ENCODE measurements around the gene COL25A1.

GRCh38 chr4:109256818-109257217, 45.6 kb downstream of the COL25A1 start:
- no peak for TF ChIP-seq YY1 (IDR thresholded peaks at IDR 0.05; ENCODE audit: insufficient read depth, insufficient read length)
- TF ChIP-seq SUZ12 (IDR thresholded peaks at IDR 0.05; ENCODE audit: extremely low read depth, insufficient read depth, insufficient read length), result no peak
- TF ChIP-seq ZNF274 (IDR thresholded peaks at IDR 0.05; ENCODE audit: low read depth, low read length), result no peak

Data from NT2/D1 (cell line).